GM12891 (cell line): ENCODE data around the gene ZBTB39.

Source experiments
- PAX5 ChIP-seq: IDR thresholded peaks from 2 replicates; pipeline ENCODE4 v1.6.1; 2011; ENCODE audit warnings: low read length, moderate library complexity, mild to moderate bottlenecking; ENCODE audit not compliant: insufficient read depth, severe bottlenecking
- POLR2A ChIP-seq: IDR thresholded peaks from 2 replicates; pipeline ENCODE4 v1.6.1; 2011; ENCODE audit warnings: low read depth, low read length, control low read depth
- POLR2AphosphoS5 ChIP-seq: IDR thresholded peaks from 2 replicates; pipeline ENCODE4 v1.6.1; 2011; ENCODE audit warnings: low read depth, low read length, control low read depth
- POU2F2 ChIP-seq: IDR thresholded peaks from 2 replicates; pipeline ENCODE4 v1.6.1; 2011; ENCODE audit warnings: low read depth, mild to moderate bottlenecking, control low read depth, low read length, moderate library complexity
- SPI1 ChIP-seq: IDR thresholded peaks from 2 replicates; pipeline ENCODE4 v1.6.1; 2011; ENCODE audit warnings: low read depth, low read length, control low read depth
- TAF1 ChIP-seq: IDR thresholded peaks from 2 replicates; pipeline ENCODE4 v1.6.1; 2011; ENCODE audit warnings: low read depth, low read length, control low read depth

DNA sequence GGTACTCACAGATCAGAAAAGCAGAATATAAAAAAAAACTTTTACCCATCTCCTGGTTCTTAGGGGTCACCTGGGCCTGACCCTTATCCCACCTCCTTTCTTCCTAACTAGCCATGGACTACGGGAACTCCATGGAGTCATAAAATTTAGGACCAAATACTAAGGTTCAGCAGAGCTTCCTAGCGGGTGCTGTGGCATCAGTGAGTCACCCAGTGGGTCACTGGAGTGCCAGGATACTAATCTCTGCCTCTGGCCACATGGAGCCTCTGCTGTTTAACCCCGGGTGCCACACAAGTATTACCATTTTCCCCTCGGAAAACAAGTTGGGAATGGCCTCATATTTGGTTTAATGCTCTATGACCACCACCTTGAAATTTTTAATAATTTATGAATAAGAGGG, 6.9 kb downstream of the ZBTB39 start:
- TF ChIP-seq SPI1 (no peak), POLR2A (no peak), TAF1 (no peak), POLR2AphosphoS5 (no peak), PAX5 (no peak), POU2F2 (no peak)
